Measurements from ENCODE around the gene LIN28B. TPM values are rescaled to one million over a fixed set of nuclear protein-coding genes. Genes with fewer than 3 reads are reported as not detected.

LIN28B gene
- total RNA-seq, 4 donors from 2014 or later: not detected

DNA sequence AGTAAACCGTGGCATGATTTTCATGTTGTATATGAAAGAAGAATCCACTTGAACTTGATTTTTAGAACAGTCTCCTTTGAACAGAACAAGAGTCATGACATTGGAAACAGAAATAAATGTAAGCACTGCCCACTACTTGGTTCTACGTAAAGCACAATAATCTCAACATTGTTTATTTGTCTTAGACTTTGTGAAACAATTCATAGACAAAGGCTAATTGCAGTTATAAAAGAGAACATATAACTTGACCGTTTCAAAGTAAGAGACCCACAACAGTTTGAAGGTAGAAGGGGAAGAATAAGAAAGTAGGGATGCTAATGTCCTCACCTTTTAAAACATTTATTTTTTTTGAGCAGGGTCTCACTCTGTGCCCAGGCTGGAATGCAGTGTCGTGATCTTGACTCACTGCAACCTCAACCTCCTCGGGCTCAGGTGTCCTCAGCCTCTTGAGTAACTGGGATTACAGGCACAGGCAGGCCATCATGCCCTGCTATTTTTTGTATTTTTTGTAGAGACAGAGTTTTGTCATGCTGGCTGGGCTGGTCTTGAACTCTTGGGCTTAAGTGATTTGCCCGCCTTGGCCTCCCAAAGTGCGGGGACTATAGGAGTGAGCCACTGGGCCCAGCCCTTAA, 151.8 kb downstream of the LIN28B start:
- TF ChIP-seq, protein P1, sequence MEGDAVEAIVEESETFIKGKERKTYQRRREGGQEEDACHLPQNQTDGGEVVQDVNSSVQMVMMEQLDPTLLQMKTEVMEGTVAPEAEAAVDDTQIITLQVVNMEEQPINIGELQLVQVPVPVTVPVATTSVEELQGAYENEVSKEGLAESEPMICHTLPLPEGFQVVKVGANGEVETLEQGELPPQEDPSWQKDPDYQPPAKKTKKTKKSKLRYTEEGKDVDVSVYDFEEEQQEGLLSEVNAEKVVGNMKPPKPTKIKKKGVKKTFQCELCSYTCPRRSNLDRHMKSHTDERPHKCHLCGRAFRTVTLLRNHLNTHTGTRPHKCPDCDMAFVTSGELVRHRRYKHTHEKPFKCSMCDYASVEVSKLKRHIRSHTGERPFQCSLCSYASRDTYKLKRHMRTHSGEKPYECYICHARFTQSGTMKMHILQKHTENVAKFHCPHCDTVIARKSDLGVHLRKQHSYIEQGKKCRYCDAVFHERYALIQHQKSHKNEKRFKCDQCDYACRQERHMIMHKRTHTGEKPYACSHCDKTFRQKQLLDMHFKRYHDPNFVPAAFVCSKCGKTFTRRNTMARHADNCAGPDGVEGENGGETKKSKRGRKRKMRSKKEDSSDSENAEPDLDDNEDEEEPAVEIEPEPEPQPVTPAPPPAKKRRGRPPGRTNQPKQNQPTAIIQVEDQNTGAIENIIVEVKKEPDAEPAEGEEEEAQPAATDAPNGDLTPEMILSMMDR (IDR thresholded peaks at IDR 0.05; ENCODE audit: low read depth): no peak

DNA sequence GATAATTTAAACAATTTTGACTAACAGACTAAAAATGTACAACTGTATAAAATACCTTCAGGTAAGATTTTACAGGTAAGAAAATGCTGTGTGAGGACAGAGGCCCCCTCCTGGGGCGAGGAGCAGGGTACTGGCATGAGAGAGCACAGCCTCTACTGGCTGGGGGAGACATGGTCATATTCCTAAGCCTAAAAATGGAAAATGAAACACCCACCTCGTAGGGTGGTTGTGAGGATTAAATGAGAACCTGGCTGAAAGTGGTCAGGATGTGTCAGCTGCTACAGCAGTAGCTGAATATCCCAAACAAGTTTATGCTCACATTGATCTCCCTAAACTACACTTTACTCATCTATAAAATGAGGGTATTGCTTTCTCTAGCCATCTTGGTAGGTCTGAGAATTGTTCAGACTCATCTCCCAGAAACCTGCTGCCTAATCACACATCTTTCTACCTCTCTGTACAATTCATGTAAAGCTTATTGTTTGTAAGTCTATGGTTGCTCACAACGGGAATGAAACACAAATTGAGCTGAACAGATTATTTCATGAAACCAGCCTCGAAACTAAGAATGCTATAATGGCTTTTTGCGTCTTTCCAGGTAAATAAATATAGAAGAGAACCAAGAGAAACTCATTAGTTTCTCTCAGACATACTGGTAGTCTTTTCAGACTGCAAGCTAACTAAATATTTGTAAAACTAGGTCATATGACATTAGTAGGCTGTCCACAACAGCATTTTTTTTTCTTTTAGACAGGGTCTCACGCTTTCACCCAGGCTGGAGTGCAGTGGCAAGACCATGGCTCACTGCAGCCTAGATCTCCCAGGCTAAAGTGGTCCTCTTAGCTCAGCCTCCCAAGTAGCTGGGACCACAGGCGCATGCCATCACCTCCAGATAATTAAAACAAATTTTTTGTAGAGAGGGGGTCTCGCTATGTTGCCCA, 153.3 kb downstream of the LIN28B start:
- TF ChIP-seq, protein P1 (IDR thresholded peaks at IDR 0.05; ENCODE audit: low read depth): no peak

DNA sequence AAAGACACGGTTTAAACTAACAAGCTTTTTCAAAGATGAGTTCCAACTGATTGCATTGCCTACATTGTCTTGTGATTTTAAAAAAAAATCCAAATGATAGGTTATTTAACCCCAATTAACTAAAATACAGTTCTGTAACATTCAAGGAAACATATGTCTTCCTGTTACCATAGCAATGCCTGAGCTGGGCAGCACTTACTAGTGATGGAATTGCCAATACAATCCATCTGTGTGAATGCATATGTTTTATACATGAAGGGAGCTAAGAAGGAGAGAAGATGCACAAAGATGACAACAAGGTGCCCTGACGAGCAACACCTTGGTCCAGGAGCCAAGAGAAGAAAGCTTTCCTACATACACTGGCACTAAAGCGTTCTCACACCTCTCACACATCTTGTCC, 154.2 kb downstream of the LIN28B start:
- TF ChIP-seq, protein P1 (IDR thresholded peaks at IDR 0.05; ENCODE audit: low read depth): no peak

DNA sequence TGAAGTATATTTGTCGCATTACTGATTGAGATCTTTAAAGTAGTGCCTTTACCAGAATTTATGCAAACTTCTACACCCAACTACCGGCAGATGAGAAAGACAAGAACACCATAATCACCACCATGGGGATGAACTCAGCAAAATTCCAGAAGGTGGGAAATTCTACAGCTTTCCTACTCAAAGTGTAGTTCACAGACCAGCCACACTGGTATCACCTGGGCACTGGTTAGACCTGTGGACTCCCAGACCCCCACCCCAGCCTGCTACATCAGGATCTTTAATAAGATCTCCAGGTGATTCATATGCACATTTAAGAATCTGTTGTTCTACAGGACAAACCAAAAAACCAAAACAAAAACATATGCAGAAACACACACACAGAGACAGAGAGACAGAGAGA, 155.0 kb downstream of the LIN28B start:
- TF ChIP-seq, protein P1 (IDR thresholded peaks at IDR 0.05; ENCODE audit: low read depth): no peak

DNA sequence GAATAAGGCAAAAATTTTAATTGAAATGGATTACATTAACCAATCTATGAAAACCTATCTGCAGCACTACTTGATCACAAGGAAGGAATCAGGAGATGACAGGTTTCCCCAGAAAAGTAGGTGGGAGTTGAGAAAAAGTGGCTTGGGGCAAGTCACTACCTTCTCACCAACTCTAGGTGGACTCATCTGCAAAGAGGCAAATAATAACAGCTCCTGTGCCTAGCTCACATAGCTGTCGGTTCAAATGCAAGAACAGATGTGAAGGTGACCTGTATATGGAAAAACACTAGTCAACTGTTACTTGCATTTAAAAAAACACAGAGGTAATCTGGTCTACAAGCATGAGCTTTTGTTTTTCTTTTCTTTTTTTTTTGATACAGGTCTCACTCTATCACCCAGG, 155.7 kb downstream of the LIN28B start:
- TF ChIP-seq, protein P1 (IDR thresholded peaks at IDR 0.05; ENCODE audit: low read depth): no peak

DNA sequence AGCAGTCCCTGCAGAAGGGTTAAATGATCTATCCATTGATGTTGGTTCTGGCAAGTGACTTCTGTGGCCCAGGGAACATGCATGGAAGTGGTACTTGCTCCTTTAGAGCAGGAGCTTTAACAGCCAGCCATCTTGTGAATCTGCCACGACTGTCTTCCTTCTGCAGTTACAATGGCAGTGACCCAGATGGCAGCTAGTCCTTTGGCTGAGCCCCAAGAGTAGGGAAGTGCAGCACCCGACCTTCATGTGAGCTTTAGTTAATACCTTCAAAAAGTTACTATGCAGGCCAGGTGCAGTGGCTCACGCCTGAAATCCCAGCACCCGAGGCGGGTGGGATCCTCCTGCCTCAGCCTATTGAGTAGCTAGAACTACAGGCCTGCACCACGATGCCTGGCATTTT, 156.5 kb downstream of the LIN28B start:
- TF ChIP-seq, protein P1 (IDR thresholded peaks at IDR 0.05; ENCODE audit: low read depth): no peak

DNA sequence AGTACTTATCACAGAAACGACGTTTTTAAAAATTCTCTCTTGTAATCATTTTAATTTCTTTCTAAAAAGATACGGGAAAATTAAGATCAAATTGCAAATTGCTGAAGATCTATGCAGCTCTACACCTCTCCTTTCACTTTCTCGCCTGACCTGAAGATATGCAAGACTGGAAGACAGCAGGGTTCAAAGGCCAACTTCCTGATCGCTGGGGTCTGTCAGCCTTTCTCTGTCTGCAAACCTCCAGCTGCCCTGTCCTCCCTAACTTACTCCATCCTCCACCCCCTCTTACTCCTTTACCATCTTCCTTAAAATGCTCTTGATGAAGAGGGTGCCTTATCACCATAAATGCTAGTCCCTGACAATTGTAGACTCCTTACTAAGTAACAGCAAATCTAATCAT, 159.2 kb downstream of the LIN28B start:
- TF ChIP-seq, protein P1 (IDR thresholded peaks at IDR 0.05; ENCODE audit: low read depth): no peak
